Esophagus muscularis mucosa (tissue), 4 donors: ENCODE measurements around the gene ZSWIM6. TPM values are rescaled to one million over a fixed set of nuclear protein-coding genes. Genes with fewer than 3 reads are reported as not detected.
"Not testable (repeated sequence)": the region's sequence is repeated elsewhere in the genome, so short reads cannot be mapped to it uniquely, and the experiment has no call there.

Experiments used
- DNase-seq: peaks from one replicate; pipeline ENCODE4 v3.0.0-alpha.2; 2017; ENCODE audit errors: extremely low spot score
- H3K27ac ChIP-seq, 4 donors: fragments of 200-600 bp; sonication (generic); replicated peaks in 1 of 4; 1 replicate in 3 of 4; 2 replicates in 1 of 4; pipeline ENCODE4 v1.5.1; 2016 to 2019; ENCODE audit warnings: mild to moderate bottlenecking in 1 of 4
- H3K27me3 ChIP-seq, 4 donors: fragments of 200-600 bp; sonication (generic); one replicate each; pipeline versions ENCODE4 v1.5.1 to v1.6.0; 2016 to 2019
- H3K36me3 ChIP-seq, 4 donors: fragments of 200-600 bp; sonication (generic); one replicate each; pipeline ENCODE4 v1.5.1; 2016 to 2019
- H3K4me1 ChIP-seq, 4 donors: fragments of 200-600 bp; sonication (generic); one replicate each; pipeline ENCODE4 v1.5.1; 2016 to 2019
- H3K4me3 ChIP-seq, 4 donors: fragments of 200-600 bp; sonication (generic); 1 replicate in 2 of 4; 2 replicates in 2 of 4; pipeline ENCODE4 v1.5.1; 2016 to 2019; ENCODE audit warnings: mild to moderate bottlenecking in 4 of 4, moderate library complexity in 1 of 4
- H3K9me3 ChIP-seq, 4 donors: fragments of 200-600 bp; sonication (generic); 1 replicate in 3 of 4; 2 replicates in 1 of 4; pipeline ENCODE4 v1.5.1; 2016 to 2019
- CTCF ChIP-seq, 3 experiments: fragments of 200-600 bp in 2 of 3; fragments of 450-650 bp in 1 of 3; sonication (generic) in 2 of 3; IDR thresholded peaks; one replicate each; pipeline ENCODE4 v1.5.1; 2017 to 2019; ENCODE audit warnings: antibody characterized with exemption in 3 of 3, mild to moderate bottlenecking in 2 of 3, moderate library complexity in 1 of 3
- EP300 ChIP-seq: sonication (generic); formaldehyde crosslinking; IDR thresholded peaks from one replicate; pipeline ENCODE4 v1.6.1; 2017; ENCODE audit warnings: antibody characterized with exemption
- POLR2A ChIP-seq: fragments of 450-650 bp; IDR thresholded peaks from one replicate; pipeline ENCODE4 v1.6.1; 2017; ENCODE audit warnings: antibody characterized with exemption, moderate library complexity, mild to moderate bottlenecking, low read depth
- POLR2AphosphoS5 ChIP-seq, 2 donors: sonication (generic); formaldehyde crosslinking; IDR thresholded peaks; one replicate each; pipeline ENCODE4 v1.6.1; 2017; ENCODE audit warnings: antibody characterized with exemption in 2 of 2
- WGBS: methylation state at CpG from one replicate; pipeline ENCODE4 v1.1.5; 2018; 5-methylcytosine and 5-hydroxymethylcytosine counted together
- intact Hi-C: fragments of 100-400 bp; cut with DNase I; formaldehyde crosslinking; loops from one replicate; pipeline ENCODE4 v1.15.1; 2023
- total RNA-seq, 4 donors: library from RNA; depleted of rRNA; stranded (reverse); fragments of >200 nt; gene quantifications; one replicate each; pipeline versions ENCODE4 v1.1.0 to v1.2.1, GENCODE V29; 2016

The ZSWIM6 gene
- total RNA-seq, 4 donors from 2014 or later: 10.2 to 16.4 (median 12.5) TPM

DNA sequence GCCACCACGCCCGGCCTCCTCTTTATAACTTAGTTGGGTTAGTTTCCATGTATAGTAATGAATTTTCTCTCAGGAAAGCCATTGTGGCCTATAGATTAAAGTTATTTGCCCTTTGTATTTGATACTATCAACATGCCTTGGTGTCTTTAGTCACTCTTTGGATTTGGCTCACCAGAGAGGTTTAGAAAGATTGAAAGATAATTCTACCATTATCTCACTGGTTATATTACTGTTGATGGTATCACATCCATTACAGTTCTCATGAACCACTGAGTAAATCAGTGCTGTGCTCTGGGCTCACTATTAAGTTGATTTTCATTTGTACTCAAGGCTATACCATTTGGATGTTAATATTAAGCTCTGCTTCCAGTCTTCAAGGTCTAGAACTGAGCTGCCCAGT, 87.0 kb downstream of the ZSWIM6 start:
- no peak for DNase-seq
- no peaks in the 10 kb centered on the region for H3K36me3 ChIP-seq
- no peaks in the 10 kb centered on the region for H3K27me3 ChIP-seq
- no peaks in the 10 kb centered on the region for H3K9me3 ChIP-seq
- H3K4me1 ChIP-seq: peaks cover 13 to 52% (median 44%) of the 10 kb centered on the region in 4 donors
- intact Hi-C loops: no loop called here
- 100% methylated on average over 2 of the region's 2 CpGs for WGBS
- TF ChIP-seq POLR2A: no peak
- TF ChIP-seq POLR2AphosphoS5 (IDR thresholded peaks at IDR 0.05): no peak
- no peak for TF ChIP-seq CTCF (IDR thresholded peaks at IDR 0.05)
- TF ChIP-seq EP300: no peak
- no peak overlapping the region for H3K4me3 ChIP-seq
- no peak overlapping the region for H3K27ac ChIP-seq

DNA sequence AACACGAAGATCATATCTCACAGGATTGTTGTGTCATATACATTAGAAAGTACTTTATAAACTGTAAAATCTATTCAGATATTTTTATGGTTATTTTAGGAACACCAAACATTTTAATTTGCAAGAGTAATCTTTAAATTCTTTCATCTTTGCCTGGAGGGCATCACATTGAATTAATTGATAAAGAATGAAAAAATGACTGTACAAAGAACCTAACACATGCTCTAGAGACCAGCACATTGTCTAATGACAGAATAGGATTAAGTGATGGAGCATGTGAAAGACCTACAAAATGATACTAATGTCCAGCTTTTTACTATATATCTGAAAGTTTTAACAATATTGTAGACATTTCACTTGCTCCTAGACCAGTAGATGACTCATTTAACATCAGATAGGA, 88.0 kb downstream of the ZSWIM6 start:
- no peaks in the 10 kb centered on the region for H3K27me3 ChIP-seq
- 91% methylated on average over 1 of the region's 1 CpG for WGBS
- no peak overlapping the region for H3K4me3 ChIP-seq
- H3K4me1 ChIP-seq: peaks cover 17 to 52% (median 47%) of the 10 kb centered on the region in 4 donors
- no peak overlapping the region for H3K27ac ChIP-seq
- H3K9me3 ChIP-seq: no peaks in the 10 kb centered on the region
- no peak for TF ChIP-seq EP300
- TF ChIP-seq CTCF (IDR thresholded peaks at IDR 0.05): no peak
- no peak for TF ChIP-seq POLR2AphosphoS5 (IDR thresholded peaks at IDR 0.05)
- TF ChIP-seq POLR2A: no peak
- intact Hi-C loops: no loop called here
- DNase-seq: no peak
- H3K36me3 ChIP-seq: no peaks in the 10 kb centered on the region

DNA sequence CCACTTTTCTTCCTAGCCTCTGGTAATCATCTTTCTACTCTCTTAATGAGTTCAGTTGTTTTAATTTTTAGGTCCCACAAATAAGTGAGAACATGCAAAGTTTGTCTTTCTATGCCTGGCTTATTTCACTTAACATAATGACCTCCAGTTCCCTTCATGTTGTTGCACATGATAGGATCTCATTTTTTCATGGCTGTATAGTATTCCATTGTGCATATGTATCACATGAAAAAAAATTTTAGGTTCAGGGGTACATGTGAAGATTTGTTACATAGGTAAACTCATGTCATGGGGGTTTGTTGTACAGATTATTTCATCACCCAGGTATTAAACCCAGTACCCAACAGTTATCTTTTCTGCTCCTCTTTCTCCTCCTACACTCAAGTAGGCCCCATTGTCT, 89.2 kb downstream of the ZSWIM6 start:
- H3K36me3 ChIP-seq, intact Hi-C loops, H3K9me3 ChIP-seq, DNase-seq, H3K27me3 ChIP-seq, H3K4me3 ChIP-seq, H3K27ac ChIP-seq: not testable (repeated sequence)
- H3K4me1 ChIP-seq: peaks cover 12 to 50% (median 46%) of the 10 kb centered on the region in 4 donors

DNA sequence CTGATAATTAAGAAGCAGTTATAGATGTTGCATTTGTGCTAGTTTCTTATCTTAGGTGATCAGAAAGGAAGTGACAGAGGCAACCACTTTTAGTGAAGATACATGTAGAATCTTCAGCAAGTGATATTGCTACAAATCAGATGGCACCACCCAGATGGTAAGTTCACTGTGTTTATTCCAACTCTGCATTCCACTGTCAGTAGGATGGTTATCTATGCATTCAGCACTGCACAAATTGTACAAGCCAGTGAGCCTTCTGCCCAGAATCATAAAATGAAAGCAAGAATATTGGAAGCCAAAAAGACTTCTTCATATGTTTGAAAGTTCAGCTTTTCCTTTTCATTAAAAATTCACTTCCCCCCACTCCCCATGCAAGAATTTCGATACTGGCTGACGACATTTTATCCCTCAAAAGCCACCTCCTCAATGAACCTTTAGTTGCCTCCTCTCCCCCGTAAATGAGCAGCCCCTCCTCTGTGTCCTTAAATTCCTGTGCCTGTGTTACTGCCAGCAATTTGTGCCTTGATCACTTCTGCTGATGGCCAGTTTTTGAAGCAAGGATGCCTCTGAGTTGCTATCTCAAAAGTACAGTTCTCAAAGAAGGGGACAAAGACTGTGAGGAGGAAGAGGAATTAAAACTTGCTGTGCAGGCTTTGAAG, 91.6 kb downstream of the ZSWIM6 start:
- no peaks in the 10 kb centered on the region for H3K36me3 ChIP-seq
- 37% methylated on average over 3 of the region's 3 CpGs for WGBS
- peak overlapping the region; percentile 20 to 30 (median 22) for H3K4me3 ChIP-seq
- DNase-seq: no peak
- peaks cover 9 to 37% (median 34%) of the 10 kb centered on the region in 4 donors for H3K4me1 ChIP-seq
- peak overlapping the region; percentile 6 to 52 (median 32) for H3K27ac ChIP-seq
- H3K9me3 ChIP-seq: no peaks in the 10 kb centered on the region
- no peaks in the 10 kb centered on the region for H3K27me3 ChIP-seq
- TF ChIP-seq POLR2A: no peak
- TF ChIP-seq CTCF (IDR thresholded peaks at IDR 0.05): no peak
- no peak for TF ChIP-seq EP300
- no peak for TF ChIP-seq POLR2AphosphoS5 (IDR thresholded peaks at IDR 0.05)
- intact Hi-C loops: no loop called here

DNA sequence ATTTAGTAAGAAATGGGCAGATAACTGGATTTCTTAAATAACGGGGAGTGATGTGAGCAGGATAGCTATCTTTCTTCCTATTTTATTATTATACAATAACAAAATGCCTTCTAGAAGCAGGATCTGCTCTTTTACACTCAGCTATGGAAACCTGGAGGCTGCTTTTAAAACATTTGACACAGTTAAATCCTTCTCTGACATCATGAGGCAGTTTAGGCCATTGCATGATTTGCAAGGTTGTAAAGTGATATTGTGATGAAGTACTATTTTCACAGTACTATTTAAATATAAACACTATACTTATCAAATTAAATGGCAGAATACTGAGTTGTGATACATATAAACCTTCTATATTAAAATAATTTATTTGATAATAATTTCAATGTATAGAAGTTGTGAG, 93.9 kb downstream of the ZSWIM6 start:
- peaks cover 15 to 40% (median 36%) of the 10 kb centered on the region in 4 donors for H3K4me1 ChIP-seq

More for the DNA sequence above, 93.9 kb downstream of the ZSWIM6 start:
- no peak overlapping the region for H3K4me3 ChIP-seq
- H3K27me3 ChIP-seq: no peaks in the 10 kb centered on the region
- H3K27ac ChIP-seq: no peak overlapping the region
- intact Hi-C loops: no loop called here
- 79% methylated on average over 1 of the region's 1 CpG for WGBS
- no peak for TF ChIP-seq EP300
- TF ChIP-seq CTCF (IDR thresholded peaks at IDR 0.05): no peak
- no peak for TF ChIP-seq POLR2A
- no peak for TF ChIP-seq POLR2AphosphoS5 (IDR thresholded peaks at IDR 0.05)
- no peaks in the 10 kb centered on the region for H3K36me3 ChIP-seq
- no peak for DNase-seq
- no peaks in the 10 kb centered on the region for H3K9me3 ChIP-seq
